Measurements from ENCODE around the gene CREB3L2.

CREB3L2 gene

DNA sequence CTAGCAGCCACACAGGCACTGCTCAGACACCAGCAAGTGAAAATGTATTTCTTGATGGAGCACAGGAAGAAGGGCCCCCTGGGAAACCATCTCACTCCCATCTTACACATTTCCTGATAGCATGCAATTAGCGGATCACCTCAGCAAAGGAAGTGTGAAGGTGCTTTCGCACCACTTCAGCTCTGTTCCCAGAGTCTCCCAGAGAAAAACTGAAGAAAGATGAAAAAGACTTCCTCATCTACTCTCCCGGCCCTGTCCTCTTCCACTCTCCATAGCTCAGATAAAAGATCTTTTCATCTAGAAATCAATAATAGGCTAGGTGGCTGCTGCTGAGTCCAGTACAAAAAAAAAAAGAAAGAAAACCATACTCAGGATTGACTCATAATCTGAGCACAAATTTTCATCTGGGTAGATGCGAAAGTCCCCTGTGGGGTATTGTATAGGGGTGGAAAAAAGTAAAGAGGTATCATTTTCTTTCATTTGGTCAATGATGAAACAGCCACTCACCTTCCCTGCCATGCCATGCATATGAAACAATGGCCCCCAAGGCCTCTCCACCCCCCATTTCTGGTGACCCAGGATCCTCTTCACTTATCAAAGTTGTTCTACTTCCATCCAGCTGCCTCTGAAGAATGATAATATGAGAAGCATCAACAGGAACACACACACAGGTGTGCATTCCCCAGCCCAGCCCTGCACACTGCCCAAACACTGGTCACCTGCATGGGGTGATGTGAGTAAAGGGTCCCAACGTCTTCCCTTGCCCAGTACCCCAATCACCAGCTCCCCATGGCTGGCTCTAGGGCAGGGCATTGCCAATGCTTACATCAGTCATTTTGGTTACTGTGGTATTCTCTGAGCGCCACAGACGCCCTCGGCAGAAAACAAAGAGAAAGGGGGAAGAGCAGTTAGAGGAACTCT is 106.3 kb downstream of the CREB3L2 start:
- no peak for DNase-seq (ENCODE audit: low read depth)

DNA sequence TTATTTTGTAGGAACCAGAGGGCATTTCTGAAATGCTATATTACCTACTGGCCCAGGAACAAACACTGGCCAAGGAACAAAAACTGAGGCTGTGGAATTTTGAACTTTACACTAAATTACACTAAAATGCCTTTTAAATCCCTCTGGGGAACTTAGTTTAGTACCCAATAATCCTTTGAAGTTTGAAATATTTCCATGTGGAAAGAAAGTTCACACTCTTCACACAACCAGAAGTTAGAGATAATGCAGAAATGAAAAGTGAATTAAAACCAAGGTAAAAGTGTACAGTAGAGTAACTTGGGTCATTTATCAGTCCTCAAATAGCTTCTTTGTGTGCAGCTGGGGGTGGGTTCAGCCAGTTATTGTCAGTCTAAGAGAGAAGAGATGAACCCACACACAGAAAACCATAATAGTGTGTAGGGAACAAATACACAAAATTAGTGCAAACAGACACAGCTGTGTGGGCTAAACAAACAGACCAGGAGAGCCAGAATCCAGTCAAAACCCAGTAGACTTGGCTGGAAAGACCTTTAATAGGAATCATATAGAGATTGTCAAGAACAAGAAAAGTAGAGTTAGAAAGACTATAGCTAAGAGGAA is 108.6 kb downstream of the CREB3L2 start:
- no peak for DNase-seq (ENCODE audit: low read depth)

DNA sequence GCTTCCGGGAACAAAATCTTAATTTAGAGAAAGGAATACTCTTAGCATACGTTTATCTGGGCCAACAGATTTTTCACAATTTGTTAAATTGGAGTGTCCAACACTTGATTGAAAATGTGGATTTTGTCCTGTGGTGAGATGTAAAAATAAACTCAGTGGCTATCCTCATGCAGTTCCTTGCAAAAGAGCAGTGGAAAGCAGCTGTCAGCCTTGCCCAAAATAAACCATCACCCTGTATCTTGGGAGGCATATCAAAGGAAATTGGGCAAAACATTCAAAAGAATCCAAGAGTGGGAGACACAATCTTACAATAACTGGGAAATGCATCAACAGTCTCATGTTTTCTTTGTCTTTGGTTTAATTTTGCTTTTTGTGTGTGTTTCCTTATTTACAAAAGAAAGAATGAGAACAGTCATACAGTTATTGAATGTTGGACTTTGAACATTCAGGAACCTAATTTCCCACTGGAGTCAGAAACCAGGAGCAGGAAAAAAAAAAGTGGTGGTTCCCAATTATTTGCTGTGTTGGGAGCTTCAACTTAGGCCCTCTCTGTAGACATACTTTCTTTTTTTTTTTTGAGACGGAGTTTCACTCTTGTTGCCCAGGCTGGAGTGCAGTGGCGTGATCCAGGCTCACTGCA is 110.8 kb downstream of the CREB3L2 start:
- DNase-seq (ENCODE audit: low read depth): no peak

DNA sequence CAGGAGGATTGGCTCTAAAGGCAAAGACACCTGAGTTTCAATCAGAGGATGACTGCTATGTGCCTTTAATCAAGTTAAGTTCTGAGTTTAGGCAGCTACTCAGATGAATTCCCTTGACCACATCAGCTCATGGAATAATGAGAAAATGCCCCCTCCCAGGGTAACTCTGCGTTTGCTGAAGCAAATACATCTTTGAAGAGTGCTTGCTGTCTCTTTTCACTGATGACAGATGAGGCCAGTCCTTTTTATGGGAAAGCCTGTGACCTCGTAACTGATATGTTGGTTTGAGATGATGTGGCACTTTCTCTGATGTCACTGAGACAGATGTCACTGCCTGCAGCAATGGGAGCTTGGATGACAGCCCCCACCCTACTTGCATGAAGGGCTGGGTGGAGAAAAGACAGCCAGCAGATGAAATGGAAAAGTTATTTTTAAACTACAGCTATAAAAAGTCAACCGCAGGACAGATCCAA is 111.4 kb downstream of the CREB3L2 start:
- no peak for DNase-seq (ENCODE audit: low read depth)

DNA sequence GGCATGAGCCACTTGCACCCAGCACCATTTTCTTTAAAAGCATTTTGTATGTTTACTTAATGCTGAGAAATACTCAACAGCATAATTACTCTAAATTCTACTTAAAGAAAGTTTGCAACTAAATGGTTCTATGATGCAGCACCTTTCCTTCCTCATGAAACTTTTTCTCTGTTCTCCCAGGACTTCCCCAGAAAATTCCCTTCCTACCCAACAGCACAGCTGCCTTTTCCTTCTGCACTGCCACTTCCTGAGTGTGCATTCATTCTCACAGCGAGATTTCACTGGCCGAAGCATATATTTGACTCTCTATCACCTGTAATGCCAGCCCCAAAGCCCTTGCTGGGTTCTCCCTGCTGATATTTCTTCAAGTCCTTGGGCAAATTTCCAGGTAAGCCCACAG is 113.6 kb downstream of the CREB3L2 start:
- no peak for DNase-seq (ENCODE audit: low read depth)

DNA sequence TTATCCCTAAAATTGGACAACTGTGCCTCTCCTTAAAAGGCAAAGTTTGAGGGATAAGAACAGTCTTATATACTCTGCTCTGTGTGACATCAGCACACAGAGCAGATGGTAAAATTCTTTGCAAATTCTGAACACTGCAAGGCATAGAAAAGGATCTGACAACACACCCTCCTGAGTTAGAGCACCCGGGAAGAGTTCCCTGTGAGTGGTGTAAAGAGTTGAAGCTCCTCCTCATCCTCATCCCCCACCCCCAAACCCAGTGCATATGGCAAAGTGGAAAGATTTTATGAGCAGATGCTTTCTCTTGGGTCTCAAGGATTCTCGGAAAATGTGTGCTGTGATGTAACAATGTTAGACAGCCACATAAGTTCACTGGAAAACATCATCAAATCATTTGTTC is 115.1 kb downstream of the CREB3L2 start:
- no peak for DNase-seq (ENCODE audit: low read depth)

DNA sequence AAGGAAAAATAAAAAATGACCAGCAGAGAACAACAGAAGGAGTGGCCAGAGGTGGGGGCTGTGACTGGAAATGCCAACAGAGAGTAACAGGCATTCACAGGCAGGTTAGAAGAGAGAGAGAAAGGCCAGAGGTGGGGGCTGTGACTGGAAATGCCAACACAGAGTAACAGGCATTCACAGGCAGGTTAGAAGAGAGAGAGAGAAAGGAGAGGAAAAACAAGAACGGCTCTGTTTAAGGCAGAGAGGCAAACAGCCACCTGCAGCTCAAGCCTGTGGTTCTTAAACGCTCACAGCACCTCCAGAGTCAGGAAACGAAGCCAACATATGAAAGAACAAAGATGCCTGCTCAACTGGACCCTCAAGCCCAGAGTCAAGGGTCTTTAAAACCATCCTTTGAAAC is 115.6 kb downstream of the CREB3L2 start:
- DNase-seq (ENCODE audit: low read depth): no peak

DNA sequence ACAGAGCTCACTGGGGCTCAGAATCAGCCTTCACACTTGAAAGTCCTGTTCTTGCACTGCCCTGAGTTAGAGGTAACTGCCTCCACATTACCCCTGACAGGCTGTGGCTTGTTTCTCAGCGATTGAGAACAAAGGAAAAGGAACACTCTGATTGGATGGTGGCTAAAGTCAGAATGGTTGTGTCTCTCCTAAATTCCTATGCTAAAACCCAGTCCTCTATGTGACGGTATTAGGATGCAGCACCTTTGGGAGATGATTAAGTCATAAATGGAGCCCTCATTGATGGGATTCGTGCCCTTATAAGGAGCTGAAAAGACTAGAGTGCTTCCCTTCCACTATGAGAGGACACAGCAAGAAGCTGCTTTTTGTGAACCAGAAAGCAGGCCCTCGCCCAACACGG is 116.2 kb downstream of the CREB3L2 start:
- DNase-seq (ENCODE audit: low read depth): no peak

DNA sequence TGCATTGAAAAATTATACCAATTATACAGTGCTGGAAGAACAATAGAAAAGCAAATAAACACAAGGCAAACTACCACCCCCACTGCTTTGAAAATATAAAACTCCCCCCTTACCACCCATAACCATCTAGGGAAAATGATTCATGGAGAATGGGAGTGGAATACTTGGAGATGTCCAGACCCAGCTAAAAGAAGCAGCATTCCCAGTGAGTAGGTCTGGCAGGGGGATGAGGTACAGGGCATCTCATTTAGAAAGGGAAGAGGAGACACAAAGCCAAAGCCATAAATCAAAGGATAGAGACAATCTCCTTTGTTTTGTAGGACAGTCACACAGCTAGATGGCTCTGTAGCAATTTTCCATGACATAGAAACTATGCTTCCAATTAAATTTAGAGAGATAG is 119.1 kb downstream of the CREB3L2 start:
- no peak for DNase-seq (ENCODE audit: low read depth)

DNA sequence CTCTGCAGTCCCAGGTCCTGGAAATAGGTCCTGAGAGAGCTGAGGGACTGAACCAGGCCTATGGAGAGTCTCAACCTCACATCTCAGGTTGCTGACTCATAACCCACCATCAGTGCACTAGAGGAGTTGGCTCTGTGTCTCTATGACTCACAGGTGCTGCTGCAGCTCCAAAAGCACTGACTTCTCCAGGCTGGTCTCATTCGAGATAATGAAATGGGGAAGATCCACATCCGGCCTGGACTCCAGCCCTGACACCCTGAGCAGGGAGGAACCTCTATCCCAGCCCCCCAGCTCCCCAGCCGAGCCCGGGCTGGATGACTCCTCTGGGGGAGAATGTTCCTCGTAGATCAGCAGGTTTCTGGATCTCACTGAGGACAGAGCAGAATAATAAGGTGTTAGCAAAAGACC is 119.6 kb downstream of the CREB3L2 start:
- peak; percentile 99 for DNase-seq (ENCODE audit: low read depth)

DNA sequence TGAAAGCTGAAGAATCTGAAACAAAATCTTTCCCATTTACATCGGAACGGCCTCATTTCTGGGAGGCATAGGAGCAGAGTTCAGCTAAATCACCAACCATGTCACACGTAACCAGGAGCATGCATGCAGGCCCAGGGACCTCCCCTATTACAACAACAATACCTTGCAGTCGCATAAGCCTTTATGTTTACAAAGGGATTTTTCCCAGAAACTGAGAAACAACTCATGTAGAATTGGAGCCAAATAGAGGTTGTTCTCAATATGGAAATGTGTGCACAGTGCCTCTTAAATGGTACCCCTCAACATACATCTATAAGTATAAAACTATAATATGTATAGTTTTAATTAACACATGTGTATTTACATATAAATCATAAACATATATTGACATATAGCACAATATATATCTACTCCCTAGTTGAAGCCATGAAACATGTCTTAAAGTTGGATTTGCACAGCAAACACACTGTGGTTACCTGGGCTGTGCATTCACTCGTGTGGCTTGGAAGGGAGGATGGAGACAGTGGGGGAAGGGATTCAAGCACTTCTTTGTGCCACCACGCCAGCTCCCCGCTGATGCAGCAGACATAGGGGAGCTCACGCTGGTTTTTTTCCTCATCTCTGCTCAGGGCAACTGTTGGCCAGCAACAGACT is 120.2 kb downstream of the CREB3L2 start:
- DNase-seq (ENCODE audit: low read depth): no peak

DNA sequence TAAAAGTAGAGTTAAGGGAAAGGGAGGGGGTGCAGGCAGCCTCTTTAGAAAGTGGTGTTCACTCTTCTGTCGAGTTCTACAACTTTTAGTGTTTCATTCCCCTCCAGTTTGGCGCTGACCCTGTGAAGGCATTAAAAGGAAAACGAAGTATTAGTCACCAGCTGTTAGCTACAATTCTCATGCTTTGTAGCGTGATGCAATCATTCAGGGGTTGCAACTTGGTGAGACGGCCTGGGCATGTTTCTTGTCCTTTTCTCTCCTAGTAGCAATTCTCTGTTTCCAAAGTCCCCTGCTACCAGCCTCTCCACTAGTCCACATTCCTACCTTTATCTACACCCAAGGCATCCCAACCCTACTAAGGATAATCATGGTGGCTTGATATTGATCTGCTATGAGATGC is 121.5 kb downstream of the CREB3L2 start:
- DNase-seq (ENCODE audit: low read depth): no peak

DNA sequence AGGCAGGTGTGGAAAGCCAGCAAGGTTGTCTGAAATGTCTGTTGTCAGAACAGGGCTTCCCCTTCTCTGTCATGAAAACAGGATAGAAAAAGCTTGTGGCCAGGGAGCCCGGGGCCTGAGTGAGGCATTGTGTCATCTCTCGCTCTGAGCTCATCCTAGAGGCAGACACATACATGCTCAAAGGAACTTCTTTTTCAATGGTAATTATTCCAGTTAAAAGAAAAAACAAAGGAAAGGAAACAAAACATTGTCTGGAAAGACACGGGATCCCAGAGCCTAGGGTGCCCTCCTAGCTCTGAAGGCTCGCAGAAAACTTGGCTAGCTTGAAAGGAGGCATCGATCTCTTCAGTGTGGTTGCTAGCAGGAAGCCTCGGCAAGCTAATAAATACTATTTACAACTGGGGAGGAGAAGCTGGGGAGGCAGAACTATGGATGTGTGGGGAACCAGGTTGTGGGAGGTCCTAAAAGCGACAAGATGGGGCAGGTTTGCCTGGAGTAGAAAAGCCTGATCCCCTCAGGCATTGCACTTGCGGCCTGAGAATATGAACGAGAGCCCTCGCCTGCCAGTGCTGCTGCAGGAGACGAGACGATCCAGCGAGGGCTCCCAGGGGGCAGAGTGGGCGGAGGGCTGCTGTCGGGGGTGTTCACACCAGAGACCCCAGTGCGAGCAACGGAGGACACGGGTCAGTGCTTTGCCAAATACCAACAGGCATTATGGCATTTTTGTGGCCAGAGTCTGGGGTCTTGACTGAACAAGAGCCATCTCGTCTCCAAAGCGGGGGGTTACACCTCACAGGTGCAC is 122.3 kb downstream of the CREB3L2 start:
- DNase-seq (ENCODE audit: low read depth): no peak

DNA sequence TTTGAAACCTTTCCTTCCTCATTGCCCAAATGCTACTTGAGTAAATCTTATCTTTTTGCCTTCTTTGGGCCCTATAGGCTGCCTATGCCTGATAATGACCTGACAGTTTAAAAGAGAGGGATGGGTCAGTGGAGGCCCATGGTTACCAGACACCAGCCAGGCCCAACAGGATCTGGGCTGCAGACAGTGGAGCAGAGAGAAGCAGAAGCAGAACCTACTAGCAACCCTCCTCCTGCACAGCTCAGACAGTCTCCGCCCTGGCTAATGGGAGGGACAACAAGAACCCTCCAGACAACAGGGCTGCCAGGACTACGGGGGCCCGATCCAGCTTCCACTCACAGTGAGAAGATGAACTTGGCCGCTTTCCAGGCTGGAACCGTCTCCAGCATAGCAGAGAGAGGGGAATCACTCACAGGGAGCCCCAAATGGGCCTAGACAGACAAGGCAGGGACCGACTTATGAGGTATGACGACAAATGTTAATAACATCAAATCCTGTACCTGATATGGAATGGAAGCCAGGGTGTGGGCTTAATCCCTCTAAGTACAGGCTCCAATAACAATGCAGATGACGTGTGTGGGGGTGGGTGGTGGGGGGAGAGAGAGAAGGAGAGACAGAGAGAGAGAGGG is 123.4 kb downstream of the CREB3L2 start:
- DNase-seq (ENCODE audit: low read depth): peak; percentile 58

DNA sequence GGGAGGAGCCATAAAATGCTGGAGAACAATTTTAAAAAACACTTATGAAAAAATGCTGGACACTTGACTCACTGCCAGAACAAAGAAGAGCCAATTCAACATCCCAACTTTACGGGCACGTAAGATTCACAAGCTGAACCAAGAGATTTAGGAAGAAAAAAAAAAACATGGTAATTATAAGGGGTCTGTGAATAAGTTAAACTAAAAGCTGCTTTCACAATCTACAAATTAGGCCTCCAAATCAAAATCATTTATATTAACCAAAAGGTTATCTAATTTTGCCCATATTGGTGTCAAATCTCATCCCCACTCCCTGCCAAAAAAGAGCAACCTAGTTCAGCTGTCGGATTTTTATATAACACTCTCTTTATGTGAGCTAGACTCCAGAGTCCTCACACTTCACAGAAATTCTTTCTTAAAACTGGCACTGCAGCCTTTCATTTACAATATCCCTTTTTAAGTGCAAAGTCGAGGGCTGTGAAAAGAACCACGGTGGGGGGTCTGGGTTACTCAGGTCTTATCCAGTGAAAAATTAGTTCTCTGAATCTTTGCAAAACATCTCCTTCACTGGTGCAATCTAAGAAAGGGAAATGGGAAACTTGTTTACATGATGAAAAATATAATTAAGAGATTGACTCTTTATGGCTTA is 124.7 kb downstream of the CREB3L2 start:
- no peak for DNase-seq (ENCODE audit: low read depth)

DNA sequence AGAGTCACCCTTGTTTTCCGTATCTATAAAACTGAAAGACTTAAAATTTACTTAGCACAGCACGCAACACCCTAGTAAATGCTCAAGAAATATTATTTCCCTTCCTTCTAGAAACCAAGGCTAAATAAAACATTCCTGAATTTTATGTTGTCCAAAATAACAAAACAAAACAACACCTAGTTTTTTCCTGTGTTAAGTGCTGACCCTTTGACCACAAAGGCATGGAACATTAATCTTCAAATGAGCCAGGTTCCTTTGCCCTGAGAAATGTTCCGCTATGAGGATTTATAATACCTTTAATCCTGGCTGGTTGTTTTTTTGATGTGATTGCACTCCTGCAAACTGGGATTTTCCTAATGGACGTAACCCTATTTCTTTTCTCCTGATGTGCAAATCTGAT is 126.1 kb downstream of the CREB3L2 start:
- DNase-seq (ENCODE audit: low read depth): no peak

DNA sequence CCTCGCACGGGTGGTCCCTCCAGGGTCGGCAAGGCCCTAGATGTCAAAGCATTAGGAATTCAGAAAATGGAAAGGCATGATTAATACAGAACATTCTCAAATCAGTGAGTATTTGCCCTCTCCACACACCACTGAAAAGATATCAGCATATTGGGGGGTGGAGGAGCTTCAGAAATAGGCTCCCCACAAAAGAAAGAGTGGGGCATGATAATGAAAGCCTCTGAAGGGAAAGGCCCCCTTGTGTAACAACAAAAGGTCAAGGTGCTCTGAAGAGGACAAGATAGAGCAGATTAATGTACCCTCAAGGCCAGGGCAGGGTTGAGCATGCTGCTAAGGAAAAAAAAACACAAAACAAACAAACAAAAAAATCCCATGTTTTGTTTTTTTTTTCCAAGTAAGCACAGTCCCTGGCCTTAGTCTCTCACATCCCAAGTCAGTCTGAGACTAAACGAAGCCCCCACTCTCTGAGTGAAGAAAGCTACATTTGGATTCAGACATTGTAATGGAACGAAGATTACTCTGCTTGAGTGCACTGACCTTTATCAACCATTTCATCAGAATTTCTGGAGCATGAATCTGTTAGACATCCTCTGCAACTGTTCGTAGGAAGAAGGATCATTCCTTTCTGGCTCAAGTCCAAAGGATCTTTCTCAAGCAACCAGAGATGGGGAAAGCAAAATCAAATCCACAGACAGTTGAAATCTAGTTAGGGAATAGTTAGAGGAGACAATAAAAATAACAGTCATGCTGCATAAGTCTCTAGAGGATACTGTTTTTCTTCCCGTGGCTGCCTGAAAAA is 127.7 kb downstream of the CREB3L2 start:
- peak; percentile 93 for DNase-seq (ENCODE audit: low read depth)

DNA sequence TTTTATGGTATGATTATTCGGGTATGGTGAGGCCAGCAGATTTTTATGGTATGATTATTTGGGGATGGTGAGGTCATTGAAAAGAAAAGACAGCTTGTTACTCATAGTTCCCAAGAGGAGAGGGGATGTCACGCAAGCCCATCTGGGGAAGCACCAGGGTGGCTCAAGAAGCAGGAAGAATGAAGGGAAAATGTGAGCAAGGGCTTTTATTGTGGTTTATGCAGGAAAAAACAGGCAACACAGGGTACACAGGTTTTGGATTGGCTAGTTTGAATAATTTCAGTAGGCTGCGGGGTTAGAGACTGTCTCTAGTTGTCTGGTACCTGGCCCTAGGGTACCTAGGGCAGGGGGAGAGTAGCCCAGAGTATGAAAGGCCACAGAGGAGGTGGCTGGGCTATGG is 128.4 kb downstream of the CREB3L2 start:
- DNase-seq (ENCODE audit: low read depth): no peak

DNA sequence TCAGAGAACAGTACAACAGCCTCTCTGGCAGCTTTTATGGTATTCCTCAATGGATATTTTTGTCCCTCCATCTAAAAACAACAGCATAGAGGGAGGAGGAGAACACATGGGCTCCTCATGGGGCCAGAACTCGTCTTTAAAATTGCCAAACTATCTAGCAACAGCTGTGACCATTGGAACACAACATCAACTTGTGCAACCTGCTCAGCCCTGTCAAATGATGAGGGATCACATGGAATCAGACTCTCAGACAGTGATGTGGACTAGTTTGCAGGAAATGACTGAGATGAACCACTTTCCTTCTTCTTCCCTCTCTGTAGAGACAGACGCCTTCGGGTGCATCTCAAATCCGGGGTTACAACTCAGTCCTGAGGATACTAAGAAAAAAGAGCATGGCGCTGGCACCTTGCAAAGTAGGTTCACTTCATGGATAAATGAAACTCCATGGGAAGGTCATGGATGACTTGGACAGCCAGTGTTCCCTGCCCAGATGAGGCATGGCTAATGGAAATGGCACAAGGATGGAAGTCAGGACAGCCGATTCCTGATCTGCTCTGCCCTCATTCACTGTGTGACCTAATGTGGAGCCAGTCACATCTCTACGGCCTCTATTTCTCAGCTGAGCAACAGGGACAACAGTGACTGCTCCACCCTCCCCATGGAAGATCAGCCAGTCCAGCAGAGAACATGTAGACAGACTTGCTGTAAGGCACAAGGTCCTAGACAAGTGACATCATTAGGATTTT is 130.5 kb downstream of the CREB3L2 start:
- no peak for DNase-seq (ENCODE audit: low read depth)
